ENCODE results near the gene GHRH. TPM values are rescaled to one million over a fixed set of nuclear protein-coding genes. Genes with fewer than 3 reads are reported as not detected.

Gene GHRH, protein sequence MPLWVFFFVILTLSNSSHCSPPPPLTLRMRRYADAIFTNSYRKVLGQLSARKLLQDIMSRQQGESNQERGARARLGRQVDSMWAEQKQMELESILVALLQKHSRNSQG
- not detected for total RNA-seq

DNA sequence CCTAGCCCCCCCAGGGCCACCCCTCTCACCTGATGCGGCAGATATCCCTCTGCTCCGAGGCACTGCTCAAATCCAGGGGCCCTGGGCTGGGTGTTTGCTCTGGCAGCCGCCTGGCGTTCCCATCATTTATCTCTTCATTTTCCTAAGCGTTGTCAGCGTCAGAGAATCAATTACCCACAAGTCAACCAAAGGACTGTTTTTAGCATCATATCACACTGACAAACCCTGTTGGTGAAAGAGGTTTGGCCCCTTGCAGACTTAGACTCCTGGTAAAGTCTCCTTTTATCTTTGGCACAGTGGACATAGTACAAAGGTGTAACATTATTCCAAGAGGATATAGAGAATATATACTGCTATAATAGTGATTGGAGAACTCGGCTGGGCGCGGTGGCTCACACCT is at the start of gene GHRH:
Gene GHRH (minus strand): TSS at position 101 of the 400 bp plus-strand sequence. CDS start 4,925 bp downstream, outside the sequence.
- Mint-ChIP-seq H3K4me3 (no peak within 1 kb of the TSS), H3K9me3 (no peaks in the 10 kb centered on the region)
- DNase-seq: no peak

DNA sequence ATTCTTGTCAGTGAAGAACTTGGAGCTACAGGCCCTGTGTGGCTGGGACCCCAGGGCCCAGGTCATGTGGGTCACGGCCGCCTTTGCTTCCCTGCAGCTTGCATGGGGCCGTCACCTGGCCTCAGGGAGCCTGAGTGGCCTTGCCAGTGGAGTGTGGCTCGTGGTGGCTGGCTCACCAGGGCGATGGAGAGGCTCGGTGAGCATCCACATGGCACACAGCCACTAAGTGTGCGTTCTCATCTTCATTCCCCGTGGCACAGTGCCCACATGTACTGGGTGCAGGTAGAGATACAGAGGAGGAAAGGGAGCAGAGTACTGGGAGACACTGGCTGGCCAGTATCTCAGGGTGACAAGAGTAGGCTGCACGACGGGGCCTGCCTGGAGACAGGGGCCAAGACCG is 49.3 kb upstream of the GHRH start:
- H3K36me3 Mint-ChIP-seq (ENCODE audit: insufficient read depth): peaks cover 15% of the 10 kb centered on the region
- H3K27me3 Mint-ChIP-seq (ENCODE audit: low read depth): no peaks in the 10 kb centered on the region
- H3K4me3 Mint-ChIP-seq: no peak overlapping the region
- H3K4me1 Mint-ChIP-seq (ENCODE audit: low read depth): peaks cover 27% of the 10 kb centered on the region
- DNase-seq (no peak), ATAC-seq (no peak)
- no peaks in the 10 kb centered on the region for H3K9me3 Mint-ChIP-seq

More for the DNA sequence above, at the start of gene GHRH:
- H3K36me3 Mint-ChIP-seq (ENCODE audit: insufficient read depth): no peaks in the 10 kb centered on the region
- H3K27me3 Mint-ChIP-seq (ENCODE audit: low read depth): peaks cover 16% of the 10 kb centered on the region
- H3K4me1 Mint-ChIP-seq (ENCODE audit: low read depth): no peaks in the 10 kb centered on the region
- ATAC-seq: no peak

DNA sequence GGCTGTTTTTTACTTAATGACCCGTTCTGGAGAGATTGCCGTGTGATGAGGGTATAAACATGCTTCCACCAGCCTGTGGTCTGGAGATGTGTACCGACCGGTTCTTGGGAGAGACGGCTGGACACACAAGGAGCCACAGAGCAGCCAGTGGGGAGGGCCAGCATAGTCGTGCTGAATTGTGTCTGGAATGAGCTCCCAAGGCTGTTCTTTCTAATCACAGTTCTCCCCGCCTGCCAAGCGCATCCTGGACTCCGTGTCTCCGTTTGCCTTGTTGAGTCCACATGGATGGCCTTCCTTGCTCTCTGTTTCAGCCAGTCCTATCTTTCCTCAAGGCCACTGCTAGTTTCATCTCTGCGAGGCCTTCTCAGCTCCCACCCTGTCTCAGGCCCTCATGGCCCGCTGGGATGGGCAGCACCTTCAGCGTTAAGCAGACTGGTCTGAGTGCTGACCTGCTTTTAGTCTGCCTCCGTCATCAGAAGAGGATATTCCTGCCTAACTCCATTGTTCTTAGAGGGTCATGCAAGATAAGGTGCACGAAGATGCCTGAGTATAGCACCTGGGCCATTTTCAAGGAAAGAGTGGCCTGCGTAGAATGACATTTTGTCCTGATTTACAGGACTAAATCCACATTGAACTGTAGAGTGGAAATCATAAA is 48.4 kb upstream of the GHRH start:
- DNase-seq (no peak), ATAC-seq (no peak)
- H3K27me3 Mint-ChIP-seq (ENCODE audit: low read depth): no peaks in the 10 kb centered on the region
- no peaks in the 10 kb centered on the region for H3K9me3 Mint-ChIP-seq
- no peak overlapping the region for H3K4me3 Mint-ChIP-seq
- H3K4me1 Mint-ChIP-seq (ENCODE audit: low read depth): peaks cover 19% of the 10 kb centered on the region
- peaks cover 19% of the 10 kb centered on the region for H3K36me3 Mint-ChIP-seq (ENCODE audit: insufficient read depth)

DNA sequence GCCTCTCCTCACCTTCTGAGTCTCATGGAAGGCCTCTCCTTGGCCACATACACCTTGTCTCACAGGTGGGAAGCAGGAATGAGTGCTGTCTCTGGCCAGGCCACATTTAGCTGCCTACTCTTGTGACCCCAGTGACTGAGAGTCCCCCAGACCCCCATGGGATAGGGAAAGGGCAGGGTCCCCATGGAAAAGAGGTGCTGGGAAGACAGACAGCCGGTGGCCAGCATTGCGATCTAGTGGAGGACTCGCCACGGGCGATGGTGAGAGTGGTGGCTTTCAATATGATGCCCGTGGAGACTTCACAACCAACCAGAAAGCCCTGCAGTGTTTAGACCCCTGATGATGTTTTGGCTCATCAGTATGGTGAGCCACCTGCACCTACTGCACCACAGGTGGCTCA is 47.7 kb upstream of the GHRH start:
- peaks cover 16% of the 10 kb centered on the region for H3K4me1 Mint-ChIP-seq (ENCODE audit: low read depth)
- no peak overlapping the region for H3K4me3 Mint-ChIP-seq
- no peaks in the 10 kb centered on the region for H3K27me3 Mint-ChIP-seq (ENCODE audit: low read depth)
- no peaks in the 10 kb centered on the region for H3K9me3 Mint-ChIP-seq
- H3K36me3 Mint-ChIP-seq (ENCODE audit: insufficient read depth): peaks cover 24% of the 10 kb centered on the region
- ATAC-seq (no peak), DNase-seq (no peak)

DNA sequence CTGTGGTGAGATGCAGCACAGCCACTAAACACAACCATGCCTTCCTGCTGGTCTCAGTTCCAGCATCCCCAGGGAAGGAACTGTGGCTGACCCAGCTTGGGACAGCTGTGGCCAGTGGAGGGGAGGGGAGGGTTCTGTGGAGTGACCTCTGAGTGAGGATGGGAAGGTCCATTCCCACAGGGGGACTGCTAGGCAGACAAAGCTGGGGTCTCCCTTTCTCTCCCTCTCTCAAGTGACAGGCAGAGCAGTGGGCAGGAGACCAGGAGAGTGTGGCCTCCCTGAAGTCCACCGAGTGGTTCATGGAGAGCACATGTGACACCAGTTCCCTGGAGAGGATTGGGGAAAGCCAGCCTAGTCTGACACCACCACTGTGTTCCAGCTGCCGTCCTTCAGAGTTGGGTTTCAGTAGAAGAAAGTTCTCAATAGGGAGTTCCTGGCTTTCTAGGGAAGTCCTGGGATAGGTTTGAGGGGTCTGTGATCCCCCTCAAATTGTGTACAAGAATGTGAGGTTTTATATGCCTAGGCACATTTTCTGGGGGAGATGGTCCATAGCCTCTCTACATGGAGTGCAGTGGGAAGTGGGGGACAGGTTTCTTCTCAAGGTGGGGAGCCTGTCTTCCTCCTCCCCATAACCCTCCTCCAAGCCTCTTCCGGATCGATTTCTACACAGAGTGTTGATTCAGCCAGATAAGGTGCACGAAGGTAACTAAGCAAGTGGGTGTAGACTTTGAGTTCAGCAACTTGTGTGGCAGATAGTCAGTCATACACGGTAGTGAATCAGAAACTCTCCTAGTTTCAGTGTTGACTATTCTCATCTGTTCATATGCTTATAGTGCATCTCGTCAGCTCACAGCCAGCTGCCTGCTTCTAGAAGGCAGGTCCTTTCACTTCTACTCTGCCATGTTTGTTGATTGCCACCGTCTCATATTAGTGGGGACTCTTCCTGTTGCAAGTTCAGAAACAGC is 46.8 kb upstream of the GHRH start:
- H3K36me3 Mint-ChIP-seq (ENCODE audit: insufficient read depth): peaks cover 25% of the 10 kb centered on the region
- H3K4me1 Mint-ChIP-seq (ENCODE audit: low read depth): peaks cover 14% of the 10 kb centered on the region
- H3K4me3 Mint-ChIP-seq: no peak overlapping the region
- no peaks in the 10 kb centered on the region for H3K9me3 Mint-ChIP-seq
- no peak for DNase-seq
- H3K27me3 Mint-ChIP-seq (ENCODE audit: low read depth): no peaks in the 10 kb centered on the region
- ATAC-seq: peak; percentile 92 to 93

DNA sequence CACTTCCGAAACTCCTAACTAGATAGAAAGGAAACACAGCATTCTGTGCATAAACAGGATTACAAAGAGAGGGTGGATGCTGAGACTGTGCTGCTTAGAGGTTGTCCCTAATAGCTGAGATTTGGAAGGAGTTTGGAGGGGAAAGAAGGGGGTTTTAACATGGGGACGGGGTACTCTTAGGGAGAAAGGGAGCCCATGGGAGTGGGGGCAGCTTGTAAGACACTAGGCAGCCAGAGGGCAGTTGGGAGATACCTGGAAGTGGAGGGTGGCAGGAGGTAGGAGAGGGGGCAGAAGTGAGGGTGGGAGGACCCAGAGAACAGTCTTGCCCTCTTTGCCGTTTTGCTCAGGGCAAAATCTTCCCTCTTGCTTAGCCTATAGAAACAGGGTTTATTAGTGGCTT is 44.2 kb upstream of the GHRH start:
- Mint-ChIP-seq H3K4me1 (ENCODE audit: low read depth) (peaks cover 11% of the 10 kb centered on the region), H3K9me3 (no peaks in the 10 kb centered on the region), H3K36me3 (ENCODE audit: insufficient read depth) (peaks cover 34% of the 10 kb centered on the region), H3K27me3 (ENCODE audit: low read depth) (no peaks in the 10 kb centered on the region), H3K4me3 (no peak overlapping the region)
- no peak for ATAC-seq
- no peak for DNase-seq

DNA sequence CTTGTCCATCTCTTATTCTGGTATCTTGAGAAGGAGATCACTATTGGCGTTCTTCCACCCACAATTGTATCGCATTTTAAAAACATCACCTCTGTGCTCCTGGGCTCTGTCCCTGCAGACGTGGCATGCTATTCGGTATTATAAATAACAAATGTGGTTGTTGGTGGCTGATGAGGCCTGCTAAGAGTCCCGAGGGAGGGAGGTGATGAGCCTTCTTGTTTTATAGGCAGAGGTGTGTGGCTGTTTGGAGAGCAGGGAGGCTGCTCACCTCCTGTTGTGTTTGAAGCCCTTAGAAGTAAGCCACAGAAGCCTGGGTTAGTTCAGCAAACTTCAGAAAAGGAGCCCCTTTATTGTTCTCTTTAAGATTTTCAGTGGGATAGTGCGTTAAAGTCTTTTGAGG is 43.5 kb upstream of the GHRH start:
- Mint-ChIP-seq H3K27me3 (ENCODE audit: low read depth) (no peaks in the 10 kb centered on the region), H3K4me3 (no peak overlapping the region), H3K4me1 (ENCODE audit: low read depth) (peaks cover 13% of the 10 kb centered on the region), H3K9me3 (no peaks in the 10 kb centered on the region), H3K36me3 (ENCODE audit: insufficient read depth) (peaks cover 34% of the 10 kb centered on the region)
- no peak for DNase-seq
- ATAC-seq: no peak

DNA sequence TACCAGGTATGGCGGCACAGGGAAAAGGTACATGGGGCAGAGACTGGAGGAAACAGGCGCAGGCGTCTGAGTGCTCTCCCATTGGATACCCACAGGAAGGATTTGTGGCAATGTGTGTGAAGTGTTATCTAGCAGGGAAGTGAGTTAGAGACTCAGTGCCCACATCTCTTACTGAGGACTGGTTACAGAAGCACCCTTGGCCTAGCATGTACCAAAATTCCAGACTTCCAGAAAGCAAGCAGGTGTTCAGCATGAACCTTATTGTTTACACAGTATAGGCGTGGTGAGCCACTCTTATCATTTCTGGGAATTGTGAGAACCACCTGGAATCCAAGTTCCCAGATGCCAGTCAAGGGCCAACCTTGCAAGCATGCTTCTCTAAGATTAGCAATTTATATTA is 42.0 kb upstream of the GHRH start:
- Mint-ChIP-seq H3K36me3 (ENCODE audit: insufficient read depth) (peaks cover 41% of the 10 kb centered on the region), H3K9me3 (no peaks in the 10 kb centered on the region), H3K4me1 (ENCODE audit: low read depth) (peaks cover 12% of the 10 kb centered on the region), H3K27me3 (ENCODE audit: low read depth) (no peaks in the 10 kb centered on the region), H3K4me3 (no peak overlapping the region)
- DNase-seq (no peak), ATAC-seq (no peak)

DNA sequence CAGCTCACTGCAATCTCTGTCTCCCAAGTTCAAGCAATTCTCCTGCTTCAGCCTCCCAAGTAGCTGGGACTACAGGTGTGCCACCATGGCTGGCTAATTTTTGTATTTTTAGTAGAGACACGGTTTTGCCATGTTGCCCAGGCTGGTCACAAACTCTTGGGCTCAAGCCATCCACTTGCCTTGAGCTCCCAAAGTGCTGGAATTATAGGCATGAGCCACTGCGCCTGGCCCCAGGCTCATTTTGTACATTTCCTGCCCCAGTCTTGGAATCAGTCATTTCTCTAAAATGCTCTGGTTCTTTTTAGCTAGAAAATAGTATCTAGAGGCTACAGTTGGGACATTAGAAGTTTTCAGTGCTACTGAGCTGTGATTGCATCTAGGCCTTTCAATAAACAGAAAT is 41.4 kb upstream of the GHRH start:
- H3K4me3 Mint-ChIP-seq: no peak overlapping the region
- H3K9me3 Mint-ChIP-seq: no peaks in the 10 kb centered on the region
- ATAC-seq: no peak
- peaks cover 41% of the 10 kb centered on the region for H3K36me3 Mint-ChIP-seq (ENCODE audit: insufficient read depth)
- DNase-seq: no peak
- no peaks in the 10 kb centered on the region for H3K27me3 Mint-ChIP-seq (ENCODE audit: low read depth)
- peaks cover 8% of the 10 kb centered on the region for H3K4me1 Mint-ChIP-seq (ENCODE audit: low read depth)

DNA sequence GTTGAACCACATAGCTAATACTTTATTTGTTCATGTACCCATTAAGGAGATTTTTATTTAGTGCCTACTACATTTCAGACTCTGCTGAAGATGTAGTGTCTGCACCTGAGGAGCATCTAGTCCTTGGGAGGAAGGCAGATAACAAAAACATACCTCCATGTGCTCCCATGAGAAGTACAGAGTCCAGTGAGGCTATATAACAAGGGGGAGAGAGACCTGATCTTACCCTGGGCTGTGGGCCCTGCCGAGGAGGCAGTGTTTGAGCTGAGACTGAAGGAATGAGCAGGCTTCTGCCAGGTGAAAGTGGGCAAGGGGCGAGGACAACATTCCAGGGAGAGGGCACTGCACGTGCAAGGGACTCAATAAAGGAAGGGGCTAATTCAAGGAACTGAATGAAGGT is 39.9 kb upstream of the GHRH start:
- Mint-ChIP-seq H3K36me3 (ENCODE audit: insufficient read depth) (peaks cover 45% of the 10 kb centered on the region), H3K4me1 (ENCODE audit: low read depth) (peaks cover 11% of the 10 kb centered on the region)
- no peak for ATAC-seq

DNA sequence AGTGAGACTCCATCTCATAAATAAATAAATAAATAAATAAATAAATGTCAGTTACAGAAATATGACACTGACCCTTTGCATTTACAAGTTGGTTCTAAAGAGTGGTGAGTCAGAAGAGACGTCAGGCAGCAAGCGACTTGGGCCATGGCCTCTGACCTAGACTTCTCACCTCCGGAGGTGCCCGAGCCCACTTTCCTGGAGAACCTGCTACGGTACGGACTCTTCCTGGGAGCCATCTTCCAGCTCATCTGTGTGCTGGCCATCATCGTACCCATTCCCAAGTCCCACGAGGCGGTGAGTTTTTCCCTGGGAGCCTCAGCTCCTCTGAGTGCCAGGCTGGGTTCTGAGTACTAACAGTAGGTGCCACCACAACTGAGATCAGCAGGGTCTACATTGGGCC is 39.5 kb upstream of the GHRH start:
- Mint-ChIP-seq H3K4me3 (no peak overlapping the region), H3K36me3 (ENCODE audit: insufficient read depth) (peaks cover 45% of the 10 kb centered on the region), H3K9me3 (no peaks in the 10 kb centered on the region), H3K27me3 (ENCODE audit: low read depth) (no peaks in the 10 kb centered on the region), H3K4me1 (ENCODE audit: low read depth) (peaks cover 14% of the 10 kb centered on the region)
- ATAC-seq (no peak), DNase-seq (no peak)

More for the DNA sequence above, 39.9 kb upstream of the GHRH start:
- Mint-ChIP-seq H3K4me3 (no peak overlapping the region), H3K9me3 (no peaks in the 10 kb centered on the region), H3K27me3 (ENCODE audit: low read depth) (no peaks in the 10 kb centered on the region)
- no peak for DNase-seq

DNA sequence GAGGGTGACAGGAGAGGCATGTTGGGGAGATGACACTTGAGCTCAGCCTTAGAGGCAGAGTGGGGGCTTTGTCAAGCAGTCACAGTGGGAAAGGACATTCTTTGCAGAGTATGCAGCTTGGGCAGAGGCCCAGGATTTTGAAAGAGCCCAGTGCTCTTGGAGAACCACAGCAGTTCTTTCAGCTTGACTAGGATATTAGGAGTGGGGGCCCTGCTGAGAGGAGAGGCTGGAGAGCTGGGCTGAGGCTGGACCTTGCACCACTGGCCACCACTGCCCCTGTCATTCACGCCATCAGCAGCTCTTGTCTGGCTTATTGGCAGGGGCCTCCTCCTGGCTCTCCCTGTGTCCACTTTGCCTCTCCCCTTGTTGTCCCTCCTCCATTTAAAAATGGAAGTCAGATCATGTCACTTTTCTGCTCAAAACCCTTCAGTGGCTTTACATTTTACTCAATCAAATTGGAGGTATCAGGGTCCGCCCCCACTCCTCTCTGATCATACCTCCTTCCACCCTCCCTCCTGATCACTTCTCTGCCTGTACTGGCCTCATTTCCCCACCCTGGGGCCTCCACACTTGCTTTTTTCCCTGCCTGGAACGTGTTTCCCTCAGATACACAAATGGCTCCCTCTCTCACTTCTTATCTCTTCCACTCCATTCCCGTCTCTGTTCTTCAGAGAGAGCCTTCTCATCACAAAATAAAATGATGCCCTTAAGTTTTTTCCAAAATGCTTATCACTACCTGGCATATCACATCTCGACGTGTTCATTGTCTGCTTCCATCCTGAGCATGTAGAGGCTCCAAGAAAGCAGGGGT is 38.3 kb upstream of the GHRH start:
- no peak for ATAC-seq
- Mint-ChIP-seq H3K4me1 (ENCODE audit: low read depth) (peaks cover 23% of the 10 kb centered on the region), H3K27me3 (ENCODE audit: low read depth) (no peaks in the 10 kb centered on the region), H3K4me3 (no peak overlapping the region), H3K36me3 (ENCODE audit: insufficient read depth) (peaks cover 41% of the 10 kb centered on the region), H3K9me3 (no peaks in the 10 kb centered on the region)
- no peak for DNase-seq

DNA sequence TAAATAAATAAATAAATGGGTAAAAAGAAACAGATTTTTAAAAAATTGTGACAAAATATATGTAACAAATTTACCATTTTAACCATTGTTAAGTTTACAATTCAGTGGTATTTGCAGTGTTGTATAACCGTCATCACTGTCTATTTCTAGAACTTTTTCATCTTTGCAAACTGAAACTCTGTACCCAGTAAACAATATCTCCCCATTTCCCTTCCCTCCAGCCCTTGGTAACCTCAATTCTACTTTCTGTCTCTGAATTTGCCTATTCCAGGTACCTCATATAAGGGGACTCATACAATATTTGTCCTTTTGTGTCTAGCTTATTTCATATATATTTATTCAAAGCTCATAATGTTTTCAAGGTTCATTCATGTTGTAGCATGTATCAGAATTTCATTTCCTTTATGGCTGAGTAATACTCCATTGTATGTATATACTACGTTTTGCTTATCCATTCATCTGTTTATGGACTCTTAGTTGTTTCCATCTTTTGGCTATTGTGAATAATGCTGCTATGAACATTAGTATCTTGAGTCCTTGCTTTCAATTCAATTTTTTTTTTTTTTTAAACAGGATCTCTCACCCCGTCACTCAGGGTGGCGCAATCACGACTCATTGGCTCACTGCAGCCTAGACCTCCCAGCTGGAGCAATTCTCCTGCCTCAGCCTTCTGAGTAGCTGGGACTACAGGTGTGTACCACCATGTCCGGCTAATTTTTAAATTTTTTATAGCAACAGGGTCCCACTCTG is 36.8 kb upstream of the GHRH start:
- Mint-ChIP-seq H3K4me3 (no peak overlapping the region), H3K9me3 (peaks cover 4% of the 10 kb centered on the region), H3K27me3 (ENCODE audit: low read depth) (no peaks in the 10 kb centered on the region), H3K4me1 (ENCODE audit: low read depth) (peaks cover 35% of the 10 kb centered on the region), H3K36me3 (ENCODE audit: insufficient read depth) (peaks cover 40% of the 10 kb centered on the region)
- no peak for DNase-seq
- no peak for ATAC-seq
